Measurements from ENCODE around the gene RPA3. TPM values are rescaled to one million over a fixed set of nuclear protein-coding genes. Genes with fewer than 3 reads are reported as not detected.

RPA3 gene
- total RNA-seq, 1 donor from 2014 or later: 128 TPM

DNA sequence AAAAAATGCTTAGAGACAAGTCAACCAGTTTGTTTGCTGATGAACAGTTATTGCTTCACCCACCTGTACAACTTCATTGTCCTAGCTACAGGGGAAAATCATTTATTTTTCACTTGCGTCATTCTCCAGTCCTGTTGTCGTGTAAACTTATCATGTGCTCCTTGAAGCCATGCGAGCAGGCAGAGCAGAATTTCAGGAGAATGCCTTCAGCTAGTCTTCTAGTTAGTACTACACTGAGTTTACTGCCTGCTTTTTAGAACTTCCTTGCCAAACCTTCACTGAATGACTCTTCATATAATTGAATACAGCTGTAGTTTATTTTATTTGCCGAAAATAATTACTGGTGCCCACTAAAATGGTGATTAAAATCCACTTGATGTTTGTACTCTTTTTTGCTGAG, 15.6 kb downstream of the RPA3 start:
- Histone ChIP-seq H3K36me3 (no peaks in the 10 kb centered on the region), H3K79me2 (ENCODE audit: low read depth) (no peaks in the 10 kb centered on the region), H3K27me3 (no peaks in the 10 kb centered on the region), H3K4me2 (no peak overlapping the region), H3F3A (ENCODE audit: low read depth) (no peaks in the 10 kb centered on the region), H3K27ac (no peak overlapping the region), H3K9ac (no peak overlapping the region), H3K4me1 (peaks cover 5% of the 10 kb centered on the region), H4K20me1 (ENCODE audit: low read depth) (no peaks in the 10 kb centered on the region), H3K4me3 (no peak overlapping the region), H2AFZ (replicated peaks) (no peak overlapping the region), H3K9me3 (ENCODE audit: low read depth) (no peaks in the 10 kb centered on the region)
- Mint-ChIP-seq H3K9me3 (no peaks in the 10 kb centered on the region), H3K27ac (no peak overlapping the region), H3K4me3 (no peak overlapping the region), H3K36me3 (no peaks in the 10 kb centered on the region), H3K27me3 (ENCODE audit: insufficient read depth, low read depth) (no peaks in the 10 kb centered on the region), H3K4me1 (peaks cover 11% of the 10 kb centered on the region)
- DNase-seq (ENCODE audit: low spot score): no peak
- no peak for TF ChIP-seq EZH2phosphoT487 (IDR thresholded peaks at IDR 0.05)
- no peak for TF ChIP-seq EZH2 (IDR thresholded peaks at IDR 0.05)
- TF ChIP-seq, protein P1, sequence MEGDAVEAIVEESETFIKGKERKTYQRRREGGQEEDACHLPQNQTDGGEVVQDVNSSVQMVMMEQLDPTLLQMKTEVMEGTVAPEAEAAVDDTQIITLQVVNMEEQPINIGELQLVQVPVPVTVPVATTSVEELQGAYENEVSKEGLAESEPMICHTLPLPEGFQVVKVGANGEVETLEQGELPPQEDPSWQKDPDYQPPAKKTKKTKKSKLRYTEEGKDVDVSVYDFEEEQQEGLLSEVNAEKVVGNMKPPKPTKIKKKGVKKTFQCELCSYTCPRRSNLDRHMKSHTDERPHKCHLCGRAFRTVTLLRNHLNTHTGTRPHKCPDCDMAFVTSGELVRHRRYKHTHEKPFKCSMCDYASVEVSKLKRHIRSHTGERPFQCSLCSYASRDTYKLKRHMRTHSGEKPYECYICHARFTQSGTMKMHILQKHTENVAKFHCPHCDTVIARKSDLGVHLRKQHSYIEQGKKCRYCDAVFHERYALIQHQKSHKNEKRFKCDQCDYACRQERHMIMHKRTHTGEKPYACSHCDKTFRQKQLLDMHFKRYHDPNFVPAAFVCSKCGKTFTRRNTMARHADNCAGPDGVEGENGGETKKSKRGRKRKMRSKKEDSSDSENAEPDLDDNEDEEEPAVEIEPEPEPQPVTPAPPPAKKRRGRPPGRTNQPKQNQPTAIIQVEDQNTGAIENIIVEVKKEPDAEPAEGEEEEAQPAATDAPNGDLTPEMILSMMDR (IDR thresholded peaks at IDR 0.05): no peak

DNA sequence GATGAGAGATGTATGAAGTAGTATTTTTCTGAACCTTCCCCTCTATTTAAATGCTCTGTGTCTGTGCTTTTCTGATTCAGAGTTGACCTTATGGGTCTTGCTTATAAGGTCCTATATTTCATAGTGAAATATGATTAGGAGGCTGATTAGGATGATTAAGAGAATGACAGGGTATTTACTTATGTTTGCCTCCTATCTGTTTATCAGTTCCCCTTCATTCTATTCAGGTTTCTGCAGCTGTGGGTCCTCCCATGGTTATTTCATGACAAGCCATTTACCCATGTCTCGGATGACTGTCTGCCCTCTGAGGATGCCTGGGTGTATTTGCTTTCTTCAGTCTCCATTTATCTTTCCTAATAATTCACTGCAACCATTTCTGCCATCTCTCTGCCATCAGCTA, 16.9 kb downstream of the RPA3 start:
- Histone ChIP-seq H3K9ac (no peak overlapping the region), H3K27me3 (no peaks in the 10 kb centered on the region), H3K9me3 (ENCODE audit: low read depth) (no peaks in the 10 kb centered on the region), H3F3A (ENCODE audit: low read depth) (no peaks in the 10 kb centered on the region), H3K4me2 (no peak overlapping the region), H4K20me1 (ENCODE audit: low read depth) (no peaks in the 10 kb centered on the region), H3K27ac (no peak overlapping the region), H2AFZ (replicated peaks) (no peak overlapping the region), H3K79me2 (ENCODE audit: low read depth) (no peaks in the 10 kb centered on the region), H3K36me3 (no peaks in the 10 kb centered on the region), H3K4me1 (no peaks in the 10 kb centered on the region), H3K4me3 (no peak overlapping the region)
- no peaks in the 10 kb centered on the region for H3K27me3 Mint-ChIP-seq (ENCODE audit: insufficient read depth, low read depth)
- peaks cover 4% of the 10 kb centered on the region for H3K4me1 Mint-ChIP-seq
- DNase-seq (ENCODE audit: low spot score): no peak
- no peaks in the 10 kb centered on the region for H3K9me3 Mint-ChIP-seq
- no peak overlapping the region for H3K4me3 Mint-ChIP-seq
- TF ChIP-seq EZH2 (IDR thresholded peaks at IDR 0.05): no peak
- TF ChIP-seq EZH2phosphoT487 (IDR thresholded peaks at IDR 0.05): no peak
- TF ChIP-seq, protein P1 (IDR thresholded peaks at IDR 0.05): no peak
- H3K36me3 Mint-ChIP-seq: no peaks in the 10 kb centered on the region
- H3K27ac Mint-ChIP-seq: no peak overlapping the region

DNA sequence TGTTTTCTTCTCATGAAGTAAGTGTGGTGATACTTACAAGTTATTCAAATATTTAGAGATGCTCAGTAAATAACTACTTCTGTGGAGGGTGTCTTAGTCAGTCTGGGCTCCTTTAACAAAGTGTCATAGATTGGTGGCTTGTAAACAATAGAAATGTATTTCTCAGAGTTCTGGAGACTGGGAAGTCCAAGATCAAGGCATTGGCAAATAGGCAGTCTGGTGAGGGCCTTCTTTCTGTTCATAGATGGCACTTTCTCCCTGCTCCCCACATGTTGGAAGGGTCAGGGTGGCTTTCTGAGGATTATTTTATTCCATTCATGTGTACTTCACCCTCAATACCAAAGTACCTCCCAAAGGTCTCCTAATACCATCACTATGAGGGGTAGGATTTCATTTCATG, 18.4 kb downstream of the RPA3 start:
- Histone ChIP-seq H3K27me3 (no peaks in the 10 kb centered on the region), H4K20me1 (ENCODE audit: low read depth) (no peaks in the 10 kb centered on the region), H3K9me3 (ENCODE audit: low read depth) (no peaks in the 10 kb centered on the region), H3F3A (ENCODE audit: low read depth) (no peaks in the 10 kb centered on the region), H3K4me2 (no peak overlapping the region), H3K79me2 (ENCODE audit: low read depth) (no peaks in the 10 kb centered on the region), H2AFZ (replicated peaks) (no peak overlapping the region), H3K4me3 (no peak overlapping the region), H3K36me3 (no peaks in the 10 kb centered on the region), H3K4me1 (no peaks in the 10 kb centered on the region), H3K27ac (no peak overlapping the region), H3K9ac (no peak overlapping the region)
- TF ChIP-seq, protein P1 (IDR thresholded peaks at IDR 0.05): no peak
- TF ChIP-seq EZH2phosphoT487 (IDR thresholded peaks at IDR 0.05): no peak
- no peak for TF ChIP-seq EZH2 (IDR thresholded peaks at IDR 0.05)
- H3K27me3 Mint-ChIP-seq (ENCODE audit: insufficient read depth, low read depth): no peaks in the 10 kb centered on the region
- no peaks in the 10 kb centered on the region for H3K9me3 Mint-ChIP-seq
- H3K27ac Mint-ChIP-seq: no peak overlapping the region
- H3K4me3 Mint-ChIP-seq: no peak overlapping the region
- DNase-seq (ENCODE audit: low spot score): no peak
- peaks cover 5% of the 10 kb centered on the region for H3K4me1 Mint-ChIP-seq
- H3K36me3 Mint-ChIP-seq: no peaks in the 10 kb centered on the region

All from neural progenitor cell (in vitro differentiated cells).